ENCODE measurements around the gene COLEC12.

COLEC12 gene

DNA sequence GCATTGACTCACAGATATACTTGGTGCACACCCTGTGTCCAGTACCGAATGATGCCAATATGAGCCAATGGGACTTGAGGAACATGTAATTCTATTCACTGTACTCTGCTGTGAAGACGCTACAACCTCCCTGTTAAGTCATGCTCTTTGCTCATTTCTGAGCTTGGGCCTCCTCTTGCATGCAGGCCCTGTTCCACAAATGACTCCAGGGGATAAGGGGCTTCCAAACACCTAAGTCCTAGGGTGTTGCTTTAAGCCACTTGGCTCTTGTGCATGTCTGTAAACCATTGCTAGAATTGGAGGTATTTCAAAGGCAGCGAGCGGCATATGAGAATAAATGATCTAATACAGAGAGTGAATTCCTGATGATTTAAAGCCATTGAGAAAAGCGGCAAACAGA, 126.7 kb downstream of the COLEC12 start:
- Histone ChIP-seq H3K18ac (ENCODE audit: low read length) (no peak overlapping the region), H2BK12ac (ENCODE audit: low read length) (no peak overlapping the region), H3K9ac (ENCODE audit: low read length) (no peak overlapping the region), H3K14ac (ENCODE audit: low read length) (no peak overlapping the region), H2BK5ac (ENCODE audit: low read depth, low read length, poor library complexity) (no peak overlapping the region), H4K91ac (ENCODE audit: low read depth, low read length) (no peak overlapping the region), H4K12ac (ENCODE audit: low read depth, low read length) (no peak overlapping the region), H3K23ac (ENCODE audit: low read length) (no peak overlapping the region), H3K27ac (ENCODE audit: low read depth, low read length) (no peak overlapping the region), H2AK5ac (ENCODE audit: low read length) (no peak overlapping the region), H3K9me3 (ENCODE audit: insufficient read depth, low read depth, low read length) (no peaks in the 10 kb centered on the region), H3K27me3 (ENCODE audit: insufficient read depth, low read length) (no peaks in the 10 kb centered on the region), H4K8ac (ENCODE audit: low read depth, low read length) (no peak overlapping the region), H2BK120ac (ENCODE audit: insufficient read depth, low read length, poor library complexity) (no peak overlapping the region), H3K36me3 (ENCODE audit: control insufficient read depth in 1 of 2, insufficient read depth in 2 of 2, low read length in 2 of 2) (no peaks in the 10 kb centered on the region), H3K4me3 (ENCODE audit: low read depth, low read length) (no peak overlapping the region), H3K79me2 (ENCODE audit: control insufficient read depth, insufficient read depth, low read length, poor library complexity) (no peaks in the 10 kb centered on the region), H3K79me1 (ENCODE audit: low read length) (no peaks in the 10 kb centered on the region), H3K4me2 (ENCODE audit: low read length) (no peak overlapping the region), H3K4me1 (ENCODE audit: control insufficient read depth in 1 of 2, insufficient read depth in 2 of 2, low read length in 2 of 2) (peaks cover 5 to 6% of the 10 kb centered on the region in 2 experiments), H2AFZ (ENCODE audit: insufficient read depth, low read length, poor library complexity) (no peak overlapping the region), H3K4ac (ENCODE audit: low read depth, low read length) (no peak overlapping the region)
- no CpG with 5 or more reads among the region's 5 CpGs for WGBS (ENCODE audit: extremely low coverage, insufficient coverage, insufficient read length)
- DNase-seq = no peak

DNA sequence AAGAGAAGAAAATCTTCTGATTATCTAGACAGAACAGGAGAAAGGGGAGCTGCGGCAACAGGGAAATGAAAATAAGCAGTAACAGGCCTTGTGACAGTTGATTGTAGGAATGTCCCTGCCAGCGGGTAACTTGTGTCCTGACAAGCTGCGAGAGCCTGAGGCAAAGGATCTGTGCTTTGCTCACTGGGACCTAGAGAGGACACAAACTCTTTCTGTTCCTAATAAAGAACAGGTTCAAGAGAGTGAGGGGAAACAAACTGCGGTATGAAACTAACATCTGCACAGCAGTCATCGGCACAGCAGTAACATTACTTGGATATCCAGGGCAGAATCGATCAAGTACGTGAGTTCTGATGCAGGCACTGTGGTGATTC, 128.9 kb downstream of the COLEC12 start:
- no peak overlapping the region for H3K4me2 ChIP-seq (ENCODE audit: low read length)
- no peak overlapping the region for H2BK12ac ChIP-seq (ENCODE audit: low read length)
- no peaks in the 10 kb centered on the region for H3K79me1 ChIP-seq (ENCODE audit: low read length)
- no peak overlapping the region for H4K91ac ChIP-seq (ENCODE audit: low read depth, low read length)
- no peak overlapping the region for H4K12ac ChIP-seq (ENCODE audit: low read depth, low read length)
- no peak overlapping the region for H3K27ac ChIP-seq (ENCODE audit: low read depth, low read length)
- no peaks in the 10 kb centered on the region for H3K79me2 ChIP-seq (ENCODE audit: control insufficient read depth, insufficient read depth, low read length, poor library complexity)
- H3K27me3 ChIP-seq (ENCODE audit: insufficient read depth, low read length) = no peaks in the 10 kb centered on the region
- no peaks in the 10 kb centered on the region for H3K9me3 ChIP-seq (ENCODE audit: insufficient read depth, low read depth, low read length)
- H3K4me3 ChIP-seq (ENCODE audit: low read depth, low read length) = no peak overlapping the region
- peak; percentile 19 to 53 for DNase-seq
- no peak overlapping the region for H3K14ac ChIP-seq (ENCODE audit: low read length)
- H3K9ac ChIP-seq (ENCODE audit: low read length) = no peak overlapping the region
- H3K4me1 ChIP-seq (ENCODE audit: control insufficient read depth in 1 of 2, insufficient read depth in 2 of 2, low read length in 2 of 2) = peaks cover 9 to 10% of the 10 kb centered on the region in 2 experiments
- no peak overlapping the region for H2AFZ ChIP-seq (ENCODE audit: insufficient read depth, low read length, poor library complexity)
- no peak overlapping the region for H2AK5ac ChIP-seq (ENCODE audit: low read length)
- H3K36me3 ChIP-seq (ENCODE audit: control insufficient read depth in 1 of 2, insufficient read depth in 2 of 2, low read length in 2 of 2) = no peaks in the 10 kb centered on the region
- H2BK5ac ChIP-seq (ENCODE audit: low read depth, low read length, poor library complexity) = no peak overlapping the region
- H3K23ac ChIP-seq (ENCODE audit: low read length) = no peak overlapping the region
- H3K4ac ChIP-seq (ENCODE audit: low read depth, low read length) = no peak overlapping the region
- no peak overlapping the region for H2BK120ac ChIP-seq (ENCODE audit: insufficient read depth, low read length, poor library complexity)
- WGBS (ENCODE audit: extremely low coverage, insufficient coverage, insufficient read length) = no CpG with 5 or more reads among the region's 7 CpGs
- H4K8ac ChIP-seq (ENCODE audit: low read depth, low read length) = no peak overlapping the region
- no peak overlapping the region for H3K18ac ChIP-seq (ENCODE audit: low read length)

GRCh38 chr18:370751-371608, 129.5 kb downstream of the COLEC12 start:
- H4K12ac ChIP-seq (ENCODE audit: low read depth, low read length) = no peak overlapping the region
- no peaks in the 10 kb centered on the region for H3K36me3 ChIP-seq (ENCODE audit: control insufficient read depth in 1 of 2, insufficient read depth in 2 of 2, low read length in 2 of 2)
- no peak overlapping the region for H2AFZ ChIP-seq (ENCODE audit: insufficient read depth, low read length, poor library complexity)
- DNase-seq = no peak
- H3K14ac ChIP-seq (ENCODE audit: low read length) = no peak overlapping the region
- H2BK12ac ChIP-seq (ENCODE audit: low read length) = no peak overlapping the region
- no peak overlapping the region for H2AK5ac ChIP-seq (ENCODE audit: low read length)
- H3K18ac ChIP-seq (ENCODE audit: low read length) = no peak overlapping the region
- no CpG with 5 or more reads among the region's 5 CpGs for WGBS (ENCODE audit: extremely low coverage, insufficient coverage, insufficient read length)
- H3K4me3 ChIP-seq (ENCODE audit: low read depth, low read length) = no peak overlapping the region
- no peaks in the 10 kb centered on the region for H3K79me1 ChIP-seq (ENCODE audit: low read length)
- H3K4me2 ChIP-seq (ENCODE audit: low read length) = no peak overlapping the region
- no peak overlapping the region for H4K8ac ChIP-seq (ENCODE audit: low read depth, low read length)
- no peak overlapping the region for H3K4ac ChIP-seq (ENCODE audit: low read depth, low read length)
- H3K4me1 ChIP-seq (ENCODE audit: control insufficient read depth in 1 of 2, insufficient read depth in 2 of 2, low read length in 2 of 2) = peaks cover 11 to 16% of the 10 kb centered on the region in 2 experiments
- H3K23ac ChIP-seq (ENCODE audit: low read length) = no peak overlapping the region
- H3K9ac ChIP-seq (ENCODE audit: low read length) = no peak overlapping the region
- H2BK120ac ChIP-seq (ENCODE audit: insufficient read depth, low read length, poor library complexity) = no peak overlapping the region
- no peaks in the 10 kb centered on the region for H3K27me3 ChIP-seq (ENCODE audit: insufficient read depth, low read length)
- H3K27ac ChIP-seq (ENCODE audit: low read depth, low read length) = no peak overlapping the region
- no peaks in the 10 kb centered on the region for H3K9me3 ChIP-seq (ENCODE audit: insufficient read depth, low read depth, low read length)
- H4K91ac ChIP-seq (ENCODE audit: low read depth, low read length) = no peak overlapping the region
- no peaks in the 10 kb centered on the region for H3K79me2 ChIP-seq (ENCODE audit: control insufficient read depth, insufficient read depth, low read length, poor library complexity)
- no peak overlapping the region for H2BK5ac ChIP-seq (ENCODE audit: low read depth, low read length, poor library complexity)

DNA sequence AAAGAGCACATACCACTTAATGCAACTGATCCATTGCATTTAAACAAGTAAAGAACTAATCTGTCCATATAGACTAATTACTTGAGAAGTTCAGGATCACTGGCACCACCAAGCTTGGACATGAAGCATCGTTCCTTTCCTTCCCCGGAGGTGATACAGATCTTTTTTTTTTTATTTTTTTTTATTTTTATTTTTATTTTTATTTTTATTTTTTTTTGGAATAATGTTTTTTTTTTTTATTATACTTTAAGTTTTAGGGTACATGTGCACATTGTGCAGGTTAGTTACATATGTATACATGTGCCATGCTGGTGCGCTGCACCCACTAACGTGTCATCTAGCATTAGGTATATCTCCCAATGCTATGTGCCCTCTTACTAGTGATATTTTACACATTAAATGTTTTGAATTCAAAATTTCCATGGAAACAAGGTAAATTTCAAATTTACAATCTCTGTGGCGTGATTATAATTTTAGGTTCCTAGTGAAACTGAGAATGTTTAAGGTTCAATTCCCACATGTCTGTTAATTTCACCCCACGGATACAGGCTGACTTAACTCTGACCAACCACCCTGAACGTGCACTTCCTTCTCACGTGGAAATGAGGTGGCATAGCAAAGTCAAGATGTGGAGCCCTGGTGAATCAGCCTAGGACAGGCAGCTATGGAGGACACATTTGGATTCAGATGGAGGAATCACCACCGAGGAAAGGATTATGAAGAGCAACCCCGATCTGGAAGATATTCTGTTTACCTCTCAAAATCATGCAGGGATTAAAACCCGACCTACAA, 131.1 kb downstream of the COLEC12 start:
- Histone ChIP-seq H3K9me3 (ENCODE audit: insufficient read depth, low read depth, low read length) (no peaks in the 10 kb centered on the region), H3K79me2 (ENCODE audit: control insufficient read depth, insufficient read depth, low read length, poor library complexity) (no peaks in the 10 kb centered on the region), H2AK5ac (ENCODE audit: low read length) (no peak overlapping the region), H2BK120ac (ENCODE audit: insufficient read depth, low read length, poor library complexity) (no peak overlapping the region), H2BK5ac (ENCODE audit: low read depth, low read length, poor library complexity) (no peak overlapping the region), H2BK12ac (ENCODE audit: low read length) (no peak overlapping the region), H3K27ac (ENCODE audit: low read depth, low read length) (no peak overlapping the region), H3K4me1 (ENCODE audit: control insufficient read depth in 1 of 2, insufficient read depth in 2 of 2, low read length in 2 of 2) (peaks cover 11 to 18% of the 10 kb centered on the region in 2 experiments), H2AFZ (ENCODE audit: insufficient read depth, low read length, poor library complexity) (no peak overlapping the region), H3K27me3 (ENCODE audit: insufficient read depth, low read length) (no peaks in the 10 kb centered on the region), H4K12ac (ENCODE audit: low read depth, low read length) (no peak overlapping the region), H4K91ac (ENCODE audit: low read depth, low read length) (no peak overlapping the region), H4K8ac (ENCODE audit: low read depth, low read length) (no peak overlapping the region), H3K4ac (ENCODE audit: low read depth, low read length) (no peak overlapping the region), H3K23ac (ENCODE audit: low read length) (peak overlapping the region; percentile 44), H3K79me1 (ENCODE audit: low read length) (no peaks in the 10 kb centered on the region), H3K4me3 (ENCODE audit: low read depth, low read length) (no peak overlapping the region), H3K18ac (ENCODE audit: low read length) (no peak overlapping the region), H3K4me2 (ENCODE audit: low read length) (no peak overlapping the region), H3K9ac (ENCODE audit: low read length) (no peak overlapping the region), H3K36me3 (ENCODE audit: control insufficient read depth in 1 of 2, insufficient read depth in 2 of 2, low read length in 2 of 2) (no peaks in the 10 kb centered on the region), H3K14ac (ENCODE audit: low read length) (no peak overlapping the region)
- DNase-seq = no peak
- WGBS (ENCODE audit: extremely low coverage, insufficient coverage, insufficient read length) = no CpG with 5 or more reads among the region's 11 CpGs
